ENCODE results near the gene RUVBL2. TPM values are rescaled to one million over a fixed set of nuclear protein-coding genes. Genes with fewer than 3 reads are reported as not detected.
"Not testable (repeated sequence)": the region's sequence is repeated elsewhere in the genome, so short reads cannot be mapped to it uniquely, and the experiment has no call there.

Gene RUVBL2
- total RNA-seq, 1 experiment from 2014 or later, result 322 TPM

DNA sequence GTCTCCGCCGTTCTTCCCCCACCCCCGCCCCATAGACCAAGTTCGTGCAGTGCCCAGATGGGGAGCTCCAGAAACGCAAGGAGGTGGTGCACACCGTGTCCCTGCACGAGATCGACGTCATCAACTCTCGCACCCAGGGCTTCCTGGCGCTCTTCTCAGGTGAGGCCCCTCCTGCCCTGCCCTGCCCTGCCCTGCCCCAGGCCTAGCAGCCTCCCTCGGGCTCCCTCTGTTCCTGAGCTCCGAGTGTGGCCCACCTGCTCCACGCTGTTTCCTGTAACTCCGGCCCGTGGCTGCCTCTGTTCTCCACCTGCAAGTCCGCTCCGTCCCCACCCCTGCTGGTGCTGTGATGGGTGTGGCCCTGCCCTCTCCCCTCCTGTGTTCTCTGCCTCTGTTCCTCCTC, 16.8 kb downstream of the RUVBL2 start:
- H3K36me3 ChIP-seq, result peaks cover 87% of the 10 kb centered on the region

DNA sequence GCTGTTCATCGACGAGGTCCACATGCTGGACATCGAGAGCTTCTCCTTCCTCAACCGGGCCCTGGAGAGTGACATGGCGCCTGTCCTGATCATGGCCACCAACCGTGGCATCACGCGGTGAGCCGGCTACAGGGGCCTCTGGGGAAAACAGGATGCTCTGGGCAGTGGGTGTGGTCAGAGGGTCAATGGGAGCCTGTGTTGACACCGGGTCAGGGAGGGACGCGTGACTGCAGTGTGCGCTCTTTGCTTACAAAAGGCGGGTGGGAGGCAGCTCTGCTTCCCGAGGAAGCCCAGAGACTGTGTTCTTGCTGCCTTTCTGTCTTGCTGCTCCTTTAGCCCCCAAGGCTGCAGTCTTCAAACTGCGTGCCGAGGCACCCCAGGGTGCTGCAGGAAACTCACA, 17.5 kb downstream of the RUVBL2 start:
- H3K36me3 ChIP-seq, result peaks cover 87% of the 10 kb centered on the region
- H3K9me3 ChIP-seq (replicated peaks), result no peaks in the 10 kb centered on the region
- H3K4me1 ChIP-seq (replicated peaks), result no peaks in the 10 kb centered on the region
- no peak overlapping the region for H3K4me3 ChIP-seq
- no peak overlapping the region for H3K27ac ChIP-seq
- H3K27me3 ChIP-seq (replicated peaks), result no peaks in the 10 kb centered on the region
- no peak for DNase-seq (ENCODE audit: low read depth in 1 of 2, low spot score in 2 of 2)

More for the DNA sequence above, 16.8 kb downstream of the RUVBL2 start:
- Histone ChIP-seq H3K4me3 (no peak overlapping the region), H3K4me1 (replicated peaks) (no peaks in the 10 kb centered on the region), H3K27me3 (replicated peaks) (no peaks in the 10 kb centered on the region), H3K27ac (no peak overlapping the region), H3K9me3 (replicated peaks) (no peaks in the 10 kb centered on the region)
- DNase-seq (ENCODE audit: low read depth in 1 of 2, low spot score in 2 of 2), result no peak

DNA sequence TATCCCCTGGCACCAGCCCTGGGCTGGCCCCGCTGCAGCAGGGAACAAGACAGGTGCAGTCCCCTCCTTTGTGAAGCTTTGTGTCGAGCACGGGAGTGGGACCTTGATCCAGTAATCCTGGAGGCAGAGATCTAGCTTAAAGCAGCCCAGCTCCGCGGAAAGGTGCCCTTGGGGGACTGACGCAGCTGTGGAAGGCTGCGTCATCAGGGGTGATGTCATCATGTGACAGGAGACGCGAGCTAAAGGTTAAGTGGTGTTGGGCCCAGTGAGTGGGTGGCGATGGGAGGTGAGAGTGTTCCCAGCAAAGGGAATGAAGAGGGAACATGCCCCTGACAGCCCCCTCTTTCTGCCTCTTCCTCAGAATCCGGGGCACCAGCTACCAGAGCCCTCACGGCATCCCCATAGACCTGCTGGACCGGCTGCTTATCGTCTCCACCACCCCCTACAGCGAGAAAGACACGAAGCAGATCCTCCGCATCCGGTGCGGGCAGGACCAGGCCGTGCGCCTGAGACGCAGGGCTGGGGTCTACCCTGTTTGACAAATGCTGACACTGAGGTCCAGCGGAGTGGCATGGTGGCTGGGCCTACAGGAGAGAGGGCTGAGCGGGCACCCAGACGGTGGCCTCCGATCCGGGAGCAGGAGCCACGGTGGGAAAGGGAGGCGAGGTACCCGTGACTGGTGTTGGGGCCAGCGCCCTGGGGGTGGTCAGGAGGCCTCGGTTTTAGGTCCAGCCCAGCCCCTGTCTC, 20.6 kb downstream of the RUVBL2 start:
- Histone ChIP-seq H3K9me3 (replicated peaks) (no peaks in the 10 kb centered on the region), H3K27ac (no peak overlapping the region), H3K36me3 (peaks cover 64% of the 10 kb centered on the region), H3K27me3 (replicated peaks) (no peaks in the 10 kb centered on the region), H3K4me1 (replicated peaks) (peaks cover 16% of the 10 kb centered on the region), H3K4me3 (no peak overlapping the region)
- no peak for DNase-seq (ENCODE audit: low read depth in 1 of 2, low spot score in 2 of 2)

DNA sequence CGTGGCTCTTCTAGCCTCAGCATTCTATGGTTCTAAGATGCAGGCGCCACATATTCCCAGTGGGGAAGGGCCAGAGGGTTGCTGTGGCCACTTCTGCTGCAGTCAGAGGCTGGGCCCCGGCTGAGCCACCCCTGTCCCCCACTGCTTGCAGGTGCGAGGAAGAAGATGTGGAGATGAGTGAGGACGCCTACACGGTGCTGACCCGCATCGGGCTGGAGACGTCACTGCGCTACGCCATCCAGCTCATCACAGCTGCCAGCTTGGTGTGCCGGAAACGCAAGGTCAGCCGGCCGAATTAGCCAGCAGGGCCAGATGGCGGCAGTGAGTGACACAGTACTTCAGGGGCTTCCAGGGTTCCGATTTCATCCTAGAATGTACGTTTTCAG, 21.2 kb downstream of the RUVBL2 start:
- no peak for DNase-seq (ENCODE audit: low read depth in 1 of 2, low spot score in 2 of 2)
- H3K9me3 ChIP-seq (replicated peaks), result 0 out of 2 replicates have a peak, but pooled peaks cover 3% of the 10 kb centered on the region
- H3K27ac ChIP-seq, result no peak overlapping the region
- H3K4me3 ChIP-seq, result no peak overlapping the region
- H3K36me3 ChIP-seq, result peaks cover 58% of the 10 kb centered on the region
- no peaks in the 10 kb centered on the region for H3K27me3 ChIP-seq (replicated peaks)
- H3K4me1 ChIP-seq (replicated peaks), result peaks cover 20% of the 10 kb centered on the region

DNA sequence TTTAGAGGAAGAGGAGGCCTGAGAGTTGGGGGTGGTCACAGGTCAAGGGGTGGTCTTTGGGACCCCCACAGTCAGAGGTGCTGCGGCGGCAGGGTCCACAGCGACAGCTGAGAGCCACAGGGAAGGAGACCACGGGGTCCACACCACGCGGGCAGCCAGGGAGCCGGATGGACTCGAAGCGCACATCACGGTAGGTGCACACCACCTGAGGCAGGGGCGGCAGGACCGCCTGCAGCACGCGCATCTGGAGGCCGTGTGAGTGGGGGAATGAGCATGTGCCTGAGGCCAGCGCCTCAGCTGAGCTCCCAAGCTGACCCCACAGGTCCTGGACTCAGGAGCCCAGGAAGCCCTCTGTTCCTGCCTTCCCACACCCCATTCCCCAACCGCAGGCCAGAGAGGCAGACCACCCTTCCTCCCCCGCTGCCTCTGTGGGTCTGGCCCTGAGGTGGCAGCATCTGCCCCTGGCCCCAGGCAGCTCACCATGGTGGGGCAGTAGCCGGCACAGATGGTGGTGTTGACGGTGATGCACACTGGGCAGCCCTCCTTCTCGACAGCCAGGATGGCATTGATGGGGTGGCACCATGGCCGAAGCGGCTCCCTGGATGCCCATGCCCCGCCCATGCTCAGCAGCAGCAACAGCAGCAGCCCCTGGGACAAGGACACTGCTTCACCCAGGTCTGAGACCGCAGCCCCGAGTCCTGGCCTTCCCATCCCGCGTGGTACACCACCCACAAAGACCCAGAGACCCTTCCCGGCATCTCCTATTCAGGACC, 22.6 kb downstream of the RUVBL2 start:
- H3K27me3 ChIP-seq (replicated peaks), result no peaks in the 10 kb centered on the region
- H3K4me1 ChIP-seq (replicated peaks), result peaks cover 20% of the 10 kb centered on the region
- H3K36me3 ChIP-seq, result peaks cover 45% of the 10 kb centered on the region
- no peak for DNase-seq (ENCODE audit: low read depth in 1 of 2, low spot score in 2 of 2)
- H3K9me3 ChIP-seq (replicated peaks), result 0 out of 2 replicates have a peak, but pooled peaks cover 3% of the 10 kb centered on the region
- H3K27ac ChIP-seq, result no peak overlapping the region
- no peak overlapping the region for H3K4me3 ChIP-seq

DNA sequence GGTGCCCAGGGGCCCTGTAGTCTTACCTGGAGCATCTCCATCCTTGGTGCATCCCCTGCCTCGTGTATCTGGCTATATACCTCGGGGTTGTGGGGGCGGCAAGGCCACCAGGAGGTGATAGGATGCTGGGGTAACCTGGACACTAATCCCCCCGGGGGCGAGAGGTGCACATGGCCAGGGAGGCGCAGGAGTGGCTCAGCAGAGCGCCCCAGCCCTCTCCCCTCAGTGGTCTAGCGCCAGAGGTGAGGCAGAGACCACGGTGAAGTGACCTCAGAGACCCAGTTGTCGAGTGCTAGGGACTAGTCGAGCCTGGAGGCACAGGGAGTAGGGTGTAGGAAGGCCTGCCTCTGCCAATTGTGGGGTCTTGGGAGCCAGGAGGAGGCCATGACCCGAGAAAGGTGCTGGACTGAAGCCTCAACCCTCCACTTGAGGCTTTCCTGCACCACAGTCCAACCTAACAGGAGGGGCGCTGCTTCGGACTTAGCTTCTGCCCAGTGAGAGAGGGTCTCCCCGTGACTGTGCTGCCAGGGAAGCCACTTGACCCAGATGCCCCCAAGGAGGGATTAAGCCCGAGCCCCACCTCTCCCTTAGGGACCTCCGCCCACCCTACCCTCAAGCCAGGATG, 23.5 kb downstream of the RUVBL2 start, which contains the start of gene LHB:
LHB (minus strand) TSS at position 51 of the 625 bp plus-strand sequence; CDS start at position 41, 10 bp downstream.
- no peak for DNase-seq (ENCODE audit: low read depth in 1 of 2, low spot score in 2 of 2)
- H3K9me3 ChIP-seq (replicated peaks), result 0 out of 2 replicates have a peak, but pooled peaks cover 3% of the 10 kb centered on the region
- peak within 1 kb of the TSS; percentile 43 for H3K4me3 ChIP-seq
- H3K27ac ChIP-seq, result no peak within 1 kb of the TSS
- peaks cover 36% of the 10 kb centered on the region for H3K36me3 ChIP-seq
- no peaks in the 10 kb centered on the region for H3K27me3 ChIP-seq (replicated peaks)
- H3K4me1 ChIP-seq (replicated peaks), result peaks cover 20% of the 10 kb centered on the region

DNA sequence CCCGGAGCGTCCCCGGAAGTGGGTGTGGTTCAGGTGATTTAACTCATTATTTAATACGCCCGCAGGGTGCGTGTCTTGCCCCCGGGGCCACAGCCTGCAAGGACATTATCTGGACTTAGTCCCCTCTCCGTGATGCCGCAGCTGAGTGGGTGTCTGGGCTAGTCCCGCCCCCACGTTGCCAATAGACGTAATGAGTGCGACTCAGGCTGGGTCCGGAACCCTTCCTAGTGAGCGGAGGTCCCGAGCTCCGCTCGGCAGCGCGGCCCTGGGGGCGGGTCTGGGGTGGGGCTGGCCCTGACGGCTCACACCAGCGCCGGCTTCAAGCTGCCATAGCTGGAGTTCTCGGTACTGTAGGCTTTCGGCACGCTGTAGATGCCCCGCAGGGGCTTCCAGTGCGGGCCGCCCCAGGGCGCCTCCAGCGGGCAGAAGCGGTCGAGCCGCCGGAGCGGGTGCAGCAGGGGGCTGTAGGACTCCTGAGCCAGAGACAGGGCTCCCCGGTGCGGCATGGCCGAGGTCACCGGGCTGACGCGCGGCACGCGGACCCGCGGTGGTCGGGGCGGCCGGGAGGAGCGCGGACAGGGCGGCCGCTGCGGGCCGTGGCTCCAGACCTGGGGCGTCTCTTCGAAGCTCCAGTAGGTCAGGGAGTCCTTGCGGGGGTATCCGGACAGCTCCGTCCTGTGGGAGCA, 24.1 kb downstream of the RUVBL2 start:
- no peak overlapping the region for H3K27ac ChIP-seq
- peaks cover 20% of the 10 kb centered on the region for H3K4me1 ChIP-seq (replicated peaks)
- H3K4me3 ChIP-seq, result peak overlapping the region; percentile 43
- no peaks in the 10 kb centered on the region for H3K27me3 ChIP-seq (replicated peaks)
- 0 out of 2 replicates have a peak, but pooled peaks cover 3% of the 10 kb centered on the region for H3K9me3 ChIP-seq (replicated peaks)
- peak; percentile 70 to 84 for DNase-seq (ENCODE audit: low read depth in 1 of 2, low spot score in 2 of 2)
- H3K36me3 ChIP-seq, result peaks cover 30% of the 10 kb centered on the region

DNA sequence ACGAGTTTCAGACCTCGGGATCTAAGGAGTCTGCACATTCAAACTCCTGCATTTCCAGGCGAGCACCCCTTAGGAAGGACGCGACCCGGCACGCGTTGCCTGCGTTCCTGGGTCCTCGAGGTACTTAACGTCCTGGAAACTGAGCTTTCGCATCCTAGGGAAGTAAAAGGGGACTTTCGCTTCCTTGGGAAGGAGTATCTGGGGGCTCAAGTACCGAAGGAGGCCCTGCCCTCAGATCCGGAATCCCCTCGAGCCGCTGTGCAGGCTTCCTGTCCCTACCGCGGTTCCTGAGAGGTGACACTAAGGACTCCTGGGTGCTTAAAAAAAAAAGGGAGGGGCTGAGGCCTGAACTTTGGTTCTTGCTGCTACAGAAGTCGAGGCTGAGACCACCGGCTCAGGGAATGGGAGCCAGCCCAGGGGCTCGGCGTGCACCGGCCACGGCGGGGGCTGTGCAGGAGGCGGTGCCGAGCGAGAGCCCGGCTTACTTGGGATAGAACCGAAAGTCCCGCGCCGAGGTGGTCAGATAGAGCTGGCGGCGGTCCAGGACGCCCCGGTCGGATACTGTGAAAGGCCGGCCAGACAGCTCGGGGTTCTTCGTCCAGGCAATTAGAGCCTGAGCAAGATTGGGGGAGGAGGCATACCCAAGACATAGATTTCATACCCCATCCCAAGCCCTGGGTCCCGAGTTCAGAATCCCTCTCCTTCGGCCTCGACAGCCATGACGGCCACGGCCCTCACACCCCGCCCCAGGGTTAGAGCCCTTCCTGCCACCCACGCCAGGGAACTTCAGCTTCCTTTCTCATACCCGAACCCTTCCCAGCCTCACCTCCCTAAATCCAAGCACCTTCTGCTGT, 24.9 kb downstream of the RUVBL2 start:
- Histone ChIP-seq H3K36me3 (peaks cover 24% of the 10 kb centered on the region), H3K4me3 (peak overlapping the region; percentile 43), H3K4me1 (replicated peaks) (peaks cover 20% of the 10 kb centered on the region)
- not testable (repeated sequence) for H3K27me3 ChIP-seq (replicated peaks); H3K27ac ChIP-seq; H3K9me3 ChIP-seq (replicated peaks)
- peak in 1 of 2 experiments; percentile 55 for DNase-seq (ENCODE audit: low read depth in 1 of 2, low spot score in 2 of 2)

DNA sequence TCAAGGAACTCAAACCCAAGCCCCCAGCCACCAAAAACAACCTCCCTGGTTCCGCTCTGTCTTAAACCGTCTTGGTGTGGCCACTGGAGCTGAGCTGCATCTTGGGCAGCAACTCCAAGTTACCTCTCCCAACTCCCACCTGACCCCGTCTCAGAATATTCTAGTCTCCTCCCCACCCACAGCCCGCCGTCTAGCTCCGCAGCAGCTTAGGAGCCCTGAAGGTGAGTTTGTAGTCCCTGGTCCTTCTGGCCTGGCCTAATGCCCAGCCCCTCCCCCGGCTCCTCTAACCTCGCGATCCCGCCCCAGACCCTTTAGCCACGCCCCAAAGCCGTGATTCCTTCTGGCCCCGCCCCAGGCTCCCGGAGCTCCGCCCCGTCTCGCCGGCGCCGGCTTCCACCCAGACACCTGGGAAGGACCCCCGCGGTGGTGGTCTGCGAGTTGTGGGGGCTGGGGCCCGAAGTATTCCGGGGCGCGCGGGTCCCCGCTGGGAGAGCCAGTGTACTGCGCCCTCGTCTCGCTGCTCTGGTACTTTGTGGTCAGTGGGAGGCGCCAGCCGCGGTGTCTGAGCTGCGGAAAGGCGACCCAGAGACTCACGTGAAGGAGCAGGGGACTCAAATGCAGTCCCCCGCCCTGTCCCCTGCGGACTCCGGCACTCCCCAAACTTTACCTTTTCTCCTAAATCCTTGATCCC, 25.7 kb downstream of the RUVBL2 start:
- Histone ChIP-seq H3K4me1 (replicated peaks) (peaks cover 20% of the 10 kb centered on the region), H3K4me3 (peak overlapping the region; percentile 43), H3K27ac (no peak overlapping the region), H3K9me3 (replicated peaks) (0 out of 2 replicates have a peak, but pooled peaks cover 3% of the 10 kb centered on the region), H3K36me3 (peaks cover 16% of the 10 kb centered on the region), H3K27me3 (replicated peaks) (no peaks in the 10 kb centered on the region)
- DNase-seq (ENCODE audit: low read depth in 1 of 2, low spot score in 2 of 2), result peak; percentile 43 to 70

DNA sequence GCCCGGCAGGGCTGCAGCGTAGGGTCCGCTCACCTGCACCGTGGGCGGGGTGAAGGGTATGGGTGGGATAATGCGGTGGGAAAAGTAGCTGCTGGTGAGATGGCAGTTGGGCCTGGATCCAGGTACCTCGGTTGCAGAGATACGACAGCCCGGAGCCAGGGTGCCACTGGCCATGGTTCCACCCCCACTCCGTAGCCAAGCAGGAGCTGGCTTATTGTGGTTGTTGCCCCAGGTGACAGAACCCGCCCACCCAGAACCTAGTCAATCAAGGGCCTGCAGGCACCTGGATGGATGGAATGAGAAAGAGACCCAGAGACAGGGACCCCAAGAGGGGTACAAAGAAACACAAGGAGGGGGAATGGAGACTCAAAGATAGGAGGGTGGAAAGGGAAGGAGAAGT, 26.7 kb downstream of the RUVBL2 start:
- DNase-seq (ENCODE audit: low read depth in 1 of 2, low spot score in 2 of 2), result no peak

DNA sequence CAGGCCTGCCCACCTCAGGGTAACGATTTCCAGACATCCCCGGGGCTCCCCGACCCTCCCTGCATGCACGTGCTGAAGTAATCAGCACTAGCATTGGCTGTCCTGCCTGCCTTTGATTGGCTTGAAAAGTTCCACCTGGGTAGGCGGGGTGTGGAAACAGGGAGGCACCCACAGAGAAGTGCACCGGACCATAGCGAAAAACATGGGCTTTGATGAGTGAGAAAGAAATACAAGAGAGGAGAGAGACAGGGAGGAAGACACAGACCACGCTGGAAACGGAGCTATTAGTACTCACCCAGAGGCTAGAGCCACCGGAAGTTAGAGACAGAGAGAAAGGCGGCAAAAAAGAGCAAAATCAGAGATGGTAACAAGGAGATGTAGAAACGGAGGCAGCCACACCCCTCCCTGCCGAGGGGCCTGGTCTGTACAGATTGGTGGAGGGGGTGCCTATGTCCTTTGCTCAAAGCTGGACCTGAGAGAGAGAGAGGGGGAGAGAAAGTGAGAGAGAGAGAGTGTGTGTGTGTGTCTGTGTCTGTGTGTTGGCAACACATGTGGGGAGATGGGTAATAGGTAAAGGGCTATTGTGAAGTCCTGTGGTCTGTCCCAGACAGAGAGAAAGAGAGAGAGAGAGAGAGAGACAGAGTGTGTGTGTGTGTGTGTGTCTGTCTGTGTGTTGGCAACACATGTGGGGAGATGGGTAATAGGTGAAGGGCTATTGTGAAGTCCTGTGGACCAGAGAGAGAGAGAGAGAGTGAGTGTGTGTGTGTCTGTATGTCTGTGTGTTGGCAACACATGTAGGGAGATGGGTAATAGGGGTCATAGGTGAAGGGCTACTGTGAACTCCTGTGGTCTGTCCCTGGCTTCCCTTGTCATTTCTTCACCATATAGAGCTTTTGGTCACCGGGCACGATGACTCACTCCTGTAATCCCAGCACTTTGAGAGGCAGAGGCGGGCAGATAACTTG, 27.5 kb downstream of the RUVBL2 start:
- Histone ChIP-seq H3K4me3 (no peak overlapping the region), H3K36me3 (no peaks in the 10 kb centered on the region), H3K9me3 (replicated peaks) (0 out of 2 replicates have a peak, but pooled peaks cover 3% of the 10 kb centered on the region), H3K27ac (no peak overlapping the region), H3K27me3 (replicated peaks) (no peaks in the 10 kb centered on the region), H3K4me1 (replicated peaks) (peaks cover 20% of the 10 kb centered on the region)
- DNase-seq (ENCODE audit: low read depth in 1 of 2, low spot score in 2 of 2), result peak in 1 of 2 experiments; percentile 37

More for the DNA sequence above, 26.7 kb downstream of the RUVBL2 start:
- H3K27me3 ChIP-seq (replicated peaks), result no peaks in the 10 kb centered on the region
- peaks cover 20% of the 10 kb centered on the region for H3K4me1 ChIP-seq (replicated peaks)
- 0 out of 2 replicates have a peak, but pooled peaks cover 3% of the 10 kb centered on the region for H3K9me3 ChIP-seq (replicated peaks)
- H3K36me3 ChIP-seq, result peaks cover 7% of the 10 kb centered on the region
- H3K27ac ChIP-seq, result no peak overlapping the region
- H3K4me3 ChIP-seq, result no peak overlapping the region
